ENCODE measurements around the gene RGS7BP. TPM values are rescaled to one million over a fixed set of nuclear protein-coding genes. Genes with fewer than 3 reads are reported as not detected.

Gene RGS7BP
- total and polyA plus RNA-seq, 10 of the 15 experiments (the other 5 are each of a cell fraction or from before 2014, with no cell fraction given): not detected

Small RNA genes lying within 50 kb of the gene (small RNA-seq; reads per million reads assigned to genes)
- gene RN7SL169P (not detected), gene RNU6-294P (not detected)

Other genes with a start within 250 kb of the RGS7BP start
- not detected in 2 replicates for gene SHISAL2B, start 184.5 kb downstream of the RGS7BP start, total RNA-seq (2014; rRNA removed)
- gene SHISAL2B, start 184.5 kb downstream of the RGS7BP start, total RNA-seq (2014; rRNA removed; fragmentation: Illumina TruSeq; extraction: Trizol): not detected in 2 replicates
- gene SHISAL2B, start 184.5 kb downstream of the RGS7BP start, total RNA-seq (2021): not detected in 2 replicates
- not detected in 2 replicates for gene SHISAL2B, start 184.5 kb downstream of the RGS7BP start, polyA plus RNA-seq (2011; rRNA removed)
- not detected in 2 replicates for gene SHISAL2B, start 184.5 kb downstream of the RGS7BP start, polyA plus RNA-seq (2014; fragmentation: Illumina TruSeq; extraction: Trizol)
- gene SHISAL2B, start 184.5 kb downstream of the RGS7BP start, polyA plus RNA-seq (2014; fragmentation: Nextera tagmentation; extraction: Ambion mirVana): not detected
- gene SHISAL2B, start 184.5 kb downstream of the RGS7BP start, polyA plus RNA-seq (2014; rRNA removed): not detected in 2 replicates
- not detected for gene SHISAL2B, start 184.5 kb downstream of the RGS7BP start, polyA plus RNA-seq (2016; fragmentation: Nextera tagmentation; extraction: Ambion mirVana)